ENCODE results near the gene NUP37. TPM values are rescaled to one million over a fixed set of nuclear protein-coding genes. Genes with fewer than 3 reads are reported as not detected.

NUP37 gene
- total RNA-seq, 4 donors from 2014 or later: 10.8 to 19.9 (median 15.2) TPM

DNA sequence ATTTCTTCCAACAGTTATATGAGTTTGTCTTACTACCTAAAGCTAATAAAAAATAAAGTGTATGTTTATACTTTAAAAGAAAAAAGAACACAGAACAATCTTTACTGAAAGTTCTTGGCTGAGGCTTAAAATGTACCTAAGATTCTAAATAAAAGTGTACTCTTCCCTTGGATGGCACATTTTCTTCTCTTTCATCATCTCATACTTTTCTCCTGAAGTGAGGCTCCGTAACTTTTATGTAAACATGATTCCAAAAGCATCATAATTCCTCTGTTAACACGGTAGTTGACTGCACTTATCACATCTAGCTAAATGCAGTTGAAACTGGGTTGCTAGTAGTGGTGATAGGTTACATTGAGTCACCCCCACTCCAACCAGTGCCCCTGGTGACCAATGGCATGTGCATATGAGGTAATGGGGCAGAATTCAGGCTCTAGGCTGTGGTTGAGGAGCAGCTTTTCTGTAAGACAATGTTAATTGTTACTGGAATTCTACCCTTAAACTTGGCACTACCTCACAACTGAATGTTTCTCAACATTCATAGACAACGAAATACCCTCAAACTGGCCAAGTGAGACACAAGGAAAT lies 96.5 kb downstream of the NUP37 start:
- no peak for DNase-seq (ENCODE audit: low spot score in 2 of 2)
- Histone ChIP-seq H3K36me3 (peaks cover 0 to 24% (median 0%) of the 10 kb centered on the region in 3 donors), H3K27ac (no peak overlapping the region), H3K4me1 (peaks cover 0 to 7% (median 0%) of the 10 kb centered on the region in 4 donors), H3K27me3 (no peaks in the 10 kb centered on the region), H3K9me3 (no peaks in the 10 kb centered on the region), H3K4me3 (no peak overlapping the region)
- no peak for TF ChIP-seq EP300 (IDR thresholded peaks at IDR 0.05)
- 76 to 83% methylated on average over 3 of the region's 3 CpGs for WGBS, 2 donors

Other genes starting within 250 kb of the NUP37 start
- gene DRAM1, start 242.5 kb downstream of the NUP37 start, total RNA-seq: 10 to 100 TPM; 14.4 to 23.1 (median 17.8) TPM
- 10 to 100 TPM; 60.4 to 99.4 (median 63.3) TPM for gene WASHC3, start 58.1 kb downstream of the NUP37 start, total RNA-seq
- gene PARPBP, start 69 bp upstream of the NUP37 start, total RNA-seq: 1 to 10 TPM in 1 of 4 donors, under 1 TPM in 3; 0.63 to 2.4 (median 0.83) TPM
- gene PMCH, start 77.7 kb upstream of the NUP37 start, total RNA-seq: not detected

Measured in tibial nerve (tissue), 4 donors.